Liver (tissue), 9 donors: ENCODE data around the gene RAD51AP1. TPM values are rescaled to one million over a fixed set of nuclear protein-coding genes. Genes with fewer than 3 reads are reported as not detected.

ENCODE experiments used
- DNase-seq: peaks from one replicate; pipeline ENCODE4 v3.0.0-alpha.2; 2017; ENCODE audit warnings: low spot score
- H3K27ac ChIP-seq, 2 donors: one replicate each; pipeline ENCODE4 v1.7.0; 2013; ENCODE audit warnings: inconsistent platforms in 2 of 2, low read length in 2 of 2, control low read depth in 1 of 2, low read depth in 1 of 2, mild to moderate bottlenecking in 1 of 2
- H3K27me3 ChIP-seq, 4 donors: one replicate each; pipeline versions ENCODE4 v1.6.1 to v1.7.0; 2013; ENCODE audit warnings: low read length in 3 of 4, inconsistent platforms in 1 of 4, mild to moderate bottlenecking in 1 of 4, moderate library complexity in 1 of 4; ENCODE audit not compliant: control insufficient read depth in 4 of 4, insufficient read depth in 4 of 4
- H3K36me3 ChIP-seq, 4 donors: one replicate each; pipeline versions ENCODE4 v1.6.1 to v1.7.0; 2013; ENCODE audit warnings: low read length in 3 of 4, mild to moderate bottlenecking in 3 of 4, low read depth in 1 of 4, moderate library complexity in 1 of 4; ENCODE audit not compliant: control insufficient read depth in 4 of 4, insufficient read depth in 3 of 4
- H3K4me1 ChIP-seq, 4 donors: one replicate each; pipeline versions ENCODE4 v1.6.1 to v1.7.0; 2013; ENCODE audit warnings: low read length in 3 of 4, mild to moderate bottlenecking in 3 of 4, moderate library complexity in 1 of 4; ENCODE audit not compliant: control insufficient read depth in 4 of 4, insufficient read depth in 4 of 4
- H3K4me3 ChIP-seq, 3 donors: one replicate each; pipeline versions ENCODE4 v1.6.1 to v1.7.0; 2013; ENCODE audit warnings: low read length in 3 of 3, control low read depth in 1 of 3, low read depth in 1 of 3, mild to moderate bottlenecking in 1 of 3
- H3K9ac ChIP-seq, 2 donors: one replicate each; pipeline ENCODE4 v1.7.0; 2013; ENCODE audit warnings: low read length in 2 of 2, mild to moderate bottlenecking in 2 of 2, moderate library complexity in 2 of 2, control low read depth in 1 of 2, low read depth in 1 of 2
- H3K9me3 ChIP-seq, 4 donors: one replicate each; pipeline versions ENCODE4 v1.6.1 to v1.7.0; 2013; ENCODE audit warnings: low read length in 3 of 4; ENCODE audit not compliant: control insufficient read depth in 4 of 4
- EGR1 ChIP-seq, 2 donors: IDR thresholded peaks; 2 replicates each; pipeline ENCODE4 v1.6.1; 2016 to 2018; ENCODE audit warnings: antibody characterized with exemption in 2 of 2, low read depth in 2 of 2
- FOXA1 ChIP-seq: IDR thresholded peaks from 2 replicates; pipeline ENCODE4 v1.6.1; 2016; ENCODE audit warnings: antibody characterized with exemption
- FOXA2 ChIP-seq: IDR thresholded peaks from 2 replicates; pipeline ENCODE4 v1.6.1; 2016; ENCODE audit warnings: antibody characterized with exemption
- GABPA ChIP-seq, 2 donors: IDR thresholded peaks in 1 of 2; conservative IDR thresholded peaks in 1 of 2; 2 replicates each; pipeline ENCODE4 v1.6.1; 2016; ENCODE audit warnings: antibody characterized with exemption in 2 of 2, mild to moderate bottlenecking in 1 of 2, moderate library complexity in 1 of 2
- HNF4A ChIP-seq, 2 donors: conservative IDR thresholded peaks; 2 replicates each; pipeline ENCODE4 v1.6.1; 2016; ENCODE audit warnings: antibody characterized with exemption in 2 of 2, mild to moderate bottlenecking in 2 of 2
- HNF4G ChIP-seq: IDR thresholded peaks from 2 replicates; pipeline ENCODE4 v1.6.1; 2016; ENCODE audit warnings: antibody characterized with exemption
- JUND ChIP-seq, 2 donors: IDR thresholded peaks; 2 replicates each; pipeline ENCODE4 v1.6.1; 2016; ENCODE audit warnings: antibody characterized with exemption in 2 of 2
- NR2F2 ChIP-seq: IDR thresholded peaks from 2 replicates; pipeline ENCODE4 v1.6.1; 2016; ENCODE audit warnings: antibody characterized with exemption
- RAD21 ChIP-seq, 2 donors: IDR thresholded peaks; 2 replicates each; pipeline ENCODE4 v1.6.1; 2016; ENCODE audit warnings: antibody characterized with exemption in 2 of 2, mild to moderate bottlenecking in 2 of 2
- RXRA ChIP-seq, 2 donors: IDR thresholded peaks; 2 replicates each; pipeline ENCODE4 v1.6.1; 2017 to 2018; ENCODE audit warnings: antibody characterized with exemption in 2 of 2, mild to moderate bottlenecking in 1 of 2
- SP1 ChIP-seq: IDR thresholded peaks from 2 replicates; pipeline ENCODE4 v1.6.1; 2018; ENCODE audit warnings: antibody characterized with exemption, mild to moderate bottlenecking
- TAF1 ChIP-seq: conservative IDR thresholded peaks from 2 replicates; pipeline ENCODE4 v1.6.1; 2016; ENCODE audit warnings: antibody characterized with exemption, mild to moderate bottlenecking
- YY1 ChIP-seq: IDR thresholded peaks from 2 replicates; pipeline ENCODE4 v1.6.1; 2016; ENCODE audit warnings: antibody characterized with exemption, mild to moderate bottlenecking
- WGBS: extraction: QIAGEN DNeasy Blood & Tissue Kit; methylation state at CpG from one replicate; pipeline ENCODE4 v1.1.7; 2013; 5-methylcytosine and 5-hydroxymethylcytosine counted together
- polyA plus RNA-seq, 2 donors: library from polyadenylated mRNA; stranded (reverse) in 1 of 2; unstranded in 1 of 2; fragments of 200-250 nt in 1 of 2; fragments of >200 nt in 1 of 2; fragmentation: Nextera tagmentation in 1 of 2; extraction: Ambion mirVana in 1 of 2; gene quantifications; one replicate each; pipeline versions ENCODE4 v1.2.1 to v1.2.3, GENCODE V29; 2013 to 2015
- total RNA-seq, 2 donors: library from RNA; depleted of rRNA; stranded (reverse); fragments of >200 nt; gene quantifications; one replicate each; pipeline ENCODE4 v1.2.3, GENCODE V29; 2014
- TF ChIP-seq, protein P1 (sequence below): IDR thresholded peaks from 2 replicates; pipeline ENCODE4 v1.6.1; 2016; ENCODE audit warnings: antibody characterized with exemption
- TF ChIP-seq, protein P2 (sequence below): IDR thresholded peaks from 2 replicates; pipeline ENCODE4 v1.6.1; 2016; ENCODE audit warnings: antibody characterized with exemption
- TF ChIP-seq, protein P3 (sequence below): IDR thresholded peaks from 2 replicates; pipeline ENCODE4 v1.6.1; 2016; ENCODE audit warnings: antibody characterized with exemption
- TF ChIP-seq, protein P4 (sequence below): IDR thresholded peaks from 2 replicates; pipeline ENCODE4 v1.6.1; 2016; ENCODE audit warnings: antibody characterized with exemption, mild to moderate bottlenecking
- TF ChIP-seq, protein P5 (sequence below): fragments of 150-350 bp; IDR thresholded peaks from 2 replicates; pipeline ENCODE4 v1.5.1; 2017; ENCODE audit warnings: improper control_type of control experiment, low read depth, low read length; ENCODE audit not compliant: missing input control
- donor health status: healthy.
- donor health status: healthy.
- donor health status: healthy.
- donor health status: healthy.
- donor health status: healthy.

RAD51AP1 gene, protein sequence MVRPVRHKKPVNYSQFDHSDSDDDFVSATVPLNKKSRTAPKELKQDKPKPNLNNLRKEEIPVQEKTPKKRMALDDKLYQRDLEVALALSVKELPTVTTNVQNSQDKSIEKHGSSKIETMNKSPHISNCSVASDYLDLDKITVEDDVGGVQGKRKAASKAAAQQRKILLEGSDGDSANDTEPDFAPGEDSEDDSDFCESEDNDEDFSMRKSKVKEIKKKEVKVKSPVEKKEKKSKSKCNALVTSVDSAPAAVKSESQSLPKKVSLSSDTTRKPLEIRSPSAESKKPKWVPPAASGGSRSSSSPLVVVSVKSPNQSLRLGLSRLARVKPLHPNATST
- 10 to 100 TPM in 1 of 2 donors, under 1 TPM in 1; 0.50 to 14.9 TPM for total RNA-seq
- 1 to 10 TPM; 1.3 TPM for polyA plus RNA-seq

DNA sequence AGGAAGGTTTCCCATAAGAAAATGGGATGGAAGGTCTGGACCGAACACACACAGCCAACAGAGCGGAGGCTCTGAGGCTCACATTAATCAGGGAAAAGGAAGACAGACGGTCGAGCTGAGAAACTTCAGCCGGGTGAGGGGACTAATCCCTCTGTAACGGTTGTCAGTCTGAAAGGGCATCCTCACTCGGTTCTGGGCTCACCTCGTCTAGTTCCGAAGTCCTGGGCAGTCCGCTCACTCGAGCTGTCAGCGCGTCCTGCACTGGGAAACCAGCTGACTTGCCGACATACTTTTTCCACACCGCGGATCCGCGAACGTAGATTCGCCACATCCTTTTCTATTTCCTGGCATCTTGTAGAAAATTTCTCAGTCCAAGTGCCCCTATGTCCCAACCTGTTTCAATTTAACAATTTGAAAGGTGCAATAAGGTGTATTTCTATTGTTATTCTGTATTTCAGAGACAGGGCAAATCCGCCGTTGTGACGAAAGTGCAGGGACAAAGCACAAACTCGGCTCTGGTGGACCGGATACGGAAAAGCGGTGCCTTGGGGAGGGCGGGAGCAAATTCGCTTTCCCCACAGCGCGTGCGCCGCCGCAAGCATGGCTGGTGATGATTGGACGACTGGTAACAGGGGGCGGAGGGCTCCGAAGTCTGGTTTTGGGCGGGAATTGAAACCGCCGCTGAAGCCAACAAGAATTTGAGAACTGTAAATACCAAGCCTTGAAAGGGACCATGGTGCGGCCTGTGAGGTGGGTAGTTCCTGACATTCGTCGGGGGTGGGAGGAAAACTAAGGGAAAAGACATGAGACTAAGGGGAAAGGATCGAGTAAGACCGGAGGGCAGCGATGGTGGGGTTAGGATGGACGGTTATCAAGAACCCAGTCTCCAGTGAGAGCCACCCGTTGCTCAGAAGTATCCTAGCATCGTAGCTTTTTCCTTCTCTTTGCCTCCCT is at the start of gene RAD51AP1:
RAD51AP1 (plus strand) TSS at position 684 of the 954 bp plus-strand sequence; CDS start at position 734, 50 bp downstream.
- TF ChIP-seq, protein P1, sequence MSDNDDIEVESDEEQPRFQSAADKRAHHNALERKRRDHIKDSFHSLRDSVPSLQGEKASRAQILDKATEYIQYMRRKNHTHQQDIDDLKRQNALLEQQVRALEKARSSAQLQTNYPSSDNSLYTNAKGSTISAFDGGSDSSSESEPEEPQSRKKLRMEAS, result peak; percentile 95
- TF ChIP-seq GABPA (IDR thresholded peaks at IDR 0.05 in 1 of 2, conservative IDR thresholded peaks at IDR 0.05 in 1 of 2), result peak; percentile 94 to 99
- TF ChIP-seq HNF4A (conservative IDR thresholded peaks at IDR 0.05), result peak; percentile 51 to 66
- TF ChIP-seq HNF4G, result peak; percentile 21
- TF ChIP-seq EGR1 (IDR thresholded peaks at IDR 0.05; ENCODE audit: low read depth in 2 of 2), result peak; percentile 81 to 82
- TF ChIP-seq, protein P2, sequence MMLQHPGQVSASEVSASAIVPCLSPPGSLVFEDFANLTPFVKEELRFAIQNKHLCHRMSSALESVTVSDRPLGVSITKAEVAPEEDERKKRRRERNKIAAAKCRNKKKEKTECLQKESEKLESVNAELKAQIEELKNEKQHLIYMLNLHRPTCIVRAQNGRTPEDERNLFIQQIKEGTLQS, result peak; percentile 71
- peak; percentile 81 for TF ChIP-seq SP1
- peak in 1 of 2 donors; percentile 62 for TF ChIP-seq JUND (IDR thresholded peaks at IDR 0.05)
- TF ChIP-seq, protein P3, sequence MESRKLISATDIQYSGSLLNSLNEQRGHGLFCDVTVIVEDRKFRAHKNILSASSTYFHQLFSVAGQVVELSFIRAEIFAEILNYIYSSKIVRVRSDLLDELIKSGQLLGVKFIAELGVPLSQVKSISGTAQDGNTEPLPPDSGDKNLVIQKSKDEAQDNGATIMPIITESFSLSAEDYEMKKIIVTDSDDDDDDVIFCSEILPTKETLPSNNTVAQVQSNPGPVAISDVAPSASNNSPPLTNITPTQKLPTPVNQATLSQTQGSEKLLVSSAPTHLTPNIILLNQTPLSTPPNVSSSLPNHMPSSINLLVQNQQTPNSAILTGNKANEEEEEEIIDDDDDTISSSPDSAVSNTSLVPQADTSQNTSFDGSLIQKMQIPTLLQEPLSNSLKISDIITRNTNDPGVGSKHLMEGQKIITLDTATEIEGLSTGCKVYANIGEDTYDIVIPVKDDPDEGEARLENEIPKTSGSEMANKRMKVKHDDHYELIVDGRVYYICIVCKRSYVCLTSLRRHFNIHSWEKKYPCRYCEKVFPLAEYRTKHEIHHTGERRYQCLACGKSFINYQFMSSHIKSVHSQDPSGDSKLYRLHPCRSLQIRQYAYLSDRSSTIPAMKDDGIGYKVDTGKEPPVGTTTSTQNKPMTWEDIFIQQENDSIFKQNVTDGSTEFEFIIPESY, result peak; percentile 85
- no peak for TF ChIP-seq FOXA1
- peak; percentile 27 for TF ChIP-seq NR2F2
- peak; percentile 5 to 37 for TF ChIP-seq RAD21 (IDR thresholded peaks at IDR 0.05)
- peak; percentile 39 to 41 for TF ChIP-seq RXRA (IDR thresholded peaks at IDR 0.05)
- TF ChIP-seq, protein P4, sequence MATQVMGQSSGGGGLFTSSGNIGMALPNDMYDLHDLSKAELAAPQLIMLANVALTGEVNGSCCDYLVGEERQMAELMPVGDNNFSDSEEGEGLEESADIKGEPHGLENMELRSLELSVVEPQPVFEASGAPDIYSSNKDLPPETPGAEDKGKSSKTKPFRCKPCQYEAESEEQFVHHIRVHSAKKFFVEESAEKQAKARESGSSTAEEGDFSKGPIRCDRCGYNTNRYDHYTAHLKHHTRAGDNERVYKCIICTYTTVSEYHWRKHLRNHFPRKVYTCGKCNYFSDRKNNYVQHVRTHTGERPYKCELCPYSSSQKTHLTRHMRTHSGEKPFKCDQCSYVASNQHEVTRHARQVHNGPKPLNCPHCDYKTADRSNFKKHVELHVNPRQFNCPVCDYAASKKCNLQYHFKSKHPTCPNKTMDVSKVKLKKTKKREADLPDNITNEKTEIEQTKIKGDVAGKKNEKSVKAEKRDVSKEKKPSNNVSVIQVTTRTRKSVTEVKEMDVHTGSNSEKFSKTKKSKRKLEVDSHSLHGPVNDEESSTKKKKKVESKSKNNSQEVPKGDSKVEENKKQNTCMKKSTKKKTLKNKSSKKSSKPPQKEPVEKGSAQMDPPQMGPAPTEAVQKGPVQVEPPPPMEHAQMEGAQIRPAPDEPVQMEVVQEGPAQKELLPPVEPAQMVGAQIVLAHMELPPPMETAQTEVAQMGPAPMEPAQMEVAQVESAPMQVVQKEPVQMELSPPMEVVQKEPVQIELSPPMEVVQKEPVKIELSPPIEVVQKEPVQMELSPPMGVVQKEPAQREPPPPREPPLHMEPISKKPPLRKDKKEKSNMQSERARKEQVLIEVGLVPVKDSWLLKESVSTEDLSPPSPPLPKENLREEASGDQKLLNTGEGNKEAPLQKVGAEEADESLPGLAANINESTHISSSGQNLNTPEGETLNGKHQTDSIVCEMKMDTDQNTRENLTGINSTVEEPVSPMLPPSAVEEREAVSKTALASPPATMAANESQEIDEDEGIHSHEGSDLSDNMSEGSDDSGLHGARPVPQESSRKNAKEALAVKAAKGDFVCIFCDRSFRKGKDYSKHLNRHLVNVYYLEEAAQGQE, result no peak
- peak; percentile 97 for TF ChIP-seq YY1
- peak; percentile 71 for TF ChIP-seq TAF1
- TF ChIP-seq, protein P5, sequence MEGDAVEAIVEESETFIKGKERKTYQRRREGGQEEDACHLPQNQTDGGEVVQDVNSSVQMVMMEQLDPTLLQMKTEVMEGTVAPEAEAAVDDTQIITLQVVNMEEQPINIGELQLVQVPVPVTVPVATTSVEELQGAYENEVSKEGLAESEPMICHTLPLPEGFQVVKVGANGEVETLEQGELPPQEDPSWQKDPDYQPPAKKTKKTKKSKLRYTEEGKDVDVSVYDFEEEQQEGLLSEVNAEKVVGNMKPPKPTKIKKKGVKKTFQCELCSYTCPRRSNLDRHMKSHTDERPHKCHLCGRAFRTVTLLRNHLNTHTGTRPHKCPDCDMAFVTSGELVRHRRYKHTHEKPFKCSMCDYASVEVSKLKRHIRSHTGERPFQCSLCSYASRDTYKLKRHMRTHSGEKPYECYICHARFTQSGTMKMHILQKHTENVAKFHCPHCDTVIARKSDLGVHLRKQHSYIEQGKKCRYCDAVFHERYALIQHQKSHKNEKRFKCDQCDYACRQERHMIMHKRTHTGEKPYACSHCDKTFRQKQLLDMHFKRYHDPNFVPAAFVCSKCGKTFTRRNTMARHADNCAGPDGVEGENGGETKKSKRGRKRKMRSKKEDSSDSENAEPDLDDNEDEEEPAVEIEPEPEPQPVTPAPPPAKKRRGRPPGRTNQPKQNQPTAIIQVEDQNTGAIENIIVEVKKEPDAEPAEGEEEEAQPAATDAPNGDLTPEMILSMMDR, result no peak
- no peak for TF ChIP-seq FOXA2
- Histone ChIP-seq H3K36me3 (peaks cover 2 to 6% (median 5%) of the 10 kb centered on the region in 4 donors), H3K27me3 (no peaks in the 10 kb centered on the region), H3K27ac (peak within 1 kb of the TSS; percentile 91 to 97), H3K9ac (peak within 1 kb of the TSS; percentile 97 to 98), H3K4me3 (peak within 1 kb of the TSS; percentile 83 to 100 (median 98)), H3K9me3 (no peaks in the 10 kb centered on the region), H3K4me1 (peaks cover 2 to 22% (median 17%) of the 10 kb centered on the region in 4 donors)
- under 1% methylated on average over 49 of the region's 49 CpGs for WGBS
- DNase-seq, result peak; percentile 92
